SK-N-SH (cell line): ENCODE data around the gene GALNTL6.

ENCODE experiments used
- TAF1 ChIP-seq: IDR thresholded peaks from 2 replicates; pipeline ENCODE4 v1.6.1; 2012; ENCODE audit warnings: low read depth, mild to moderate bottlenecking, low read length, moderate library complexity, borderline replicate concordance
- TF ChIP-seq, protein P1 (sequence below): fragments of 200-600 bp; sonication (generic); IDR thresholded peaks from 2 replicates; pipeline ENCODE4 v1.6.1; 2017; ENCODE audit warnings: antibody characterized with exemption, mild to moderate bottlenecking, moderate library complexity

GRCh38 chr4:172892300-172892699, 1079.1 kb downstream of the GALNTL6 start:
- TF ChIP-seq, protein P1, sequence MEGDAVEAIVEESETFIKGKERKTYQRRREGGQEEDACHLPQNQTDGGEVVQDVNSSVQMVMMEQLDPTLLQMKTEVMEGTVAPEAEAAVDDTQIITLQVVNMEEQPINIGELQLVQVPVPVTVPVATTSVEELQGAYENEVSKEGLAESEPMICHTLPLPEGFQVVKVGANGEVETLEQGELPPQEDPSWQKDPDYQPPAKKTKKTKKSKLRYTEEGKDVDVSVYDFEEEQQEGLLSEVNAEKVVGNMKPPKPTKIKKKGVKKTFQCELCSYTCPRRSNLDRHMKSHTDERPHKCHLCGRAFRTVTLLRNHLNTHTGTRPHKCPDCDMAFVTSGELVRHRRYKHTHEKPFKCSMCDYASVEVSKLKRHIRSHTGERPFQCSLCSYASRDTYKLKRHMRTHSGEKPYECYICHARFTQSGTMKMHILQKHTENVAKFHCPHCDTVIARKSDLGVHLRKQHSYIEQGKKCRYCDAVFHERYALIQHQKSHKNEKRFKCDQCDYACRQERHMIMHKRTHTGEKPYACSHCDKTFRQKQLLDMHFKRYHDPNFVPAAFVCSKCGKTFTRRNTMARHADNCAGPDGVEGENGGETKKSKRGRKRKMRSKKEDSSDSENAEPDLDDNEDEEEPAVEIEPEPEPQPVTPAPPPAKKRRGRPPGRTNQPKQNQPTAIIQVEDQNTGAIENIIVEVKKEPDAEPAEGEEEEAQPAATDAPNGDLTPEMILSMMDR: peak; percentile 51
- no peak for TF ChIP-seq TAF1
